ENCODE data around the gene ZNF581. TPM values are rescaled to one million over a fixed set of nuclear protein-coding genes. Genes with fewer than 3 reads are reported as not detected.

Gene ZNF581
- total and polyA plus RNA-seq, 2 experiments from 2014 or later: 22.3 to 42.0 TPM

- TF ChIP-seq, protein P1, sequence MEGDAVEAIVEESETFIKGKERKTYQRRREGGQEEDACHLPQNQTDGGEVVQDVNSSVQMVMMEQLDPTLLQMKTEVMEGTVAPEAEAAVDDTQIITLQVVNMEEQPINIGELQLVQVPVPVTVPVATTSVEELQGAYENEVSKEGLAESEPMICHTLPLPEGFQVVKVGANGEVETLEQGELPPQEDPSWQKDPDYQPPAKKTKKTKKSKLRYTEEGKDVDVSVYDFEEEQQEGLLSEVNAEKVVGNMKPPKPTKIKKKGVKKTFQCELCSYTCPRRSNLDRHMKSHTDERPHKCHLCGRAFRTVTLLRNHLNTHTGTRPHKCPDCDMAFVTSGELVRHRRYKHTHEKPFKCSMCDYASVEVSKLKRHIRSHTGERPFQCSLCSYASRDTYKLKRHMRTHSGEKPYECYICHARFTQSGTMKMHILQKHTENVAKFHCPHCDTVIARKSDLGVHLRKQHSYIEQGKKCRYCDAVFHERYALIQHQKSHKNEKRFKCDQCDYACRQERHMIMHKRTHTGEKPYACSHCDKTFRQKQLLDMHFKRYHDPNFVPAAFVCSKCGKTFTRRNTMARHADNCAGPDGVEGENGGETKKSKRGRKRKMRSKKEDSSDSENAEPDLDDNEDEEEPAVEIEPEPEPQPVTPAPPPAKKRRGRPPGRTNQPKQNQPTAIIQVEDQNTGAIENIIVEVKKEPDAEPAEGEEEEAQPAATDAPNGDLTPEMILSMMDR (IDR thresholded peaks at IDR 0.05; ENCODE audit: low read depth, low read length): no peak
- H3K4me3 ChIP-seq: no peak overlapping the region
- DNase-seq (ENCODE audit: low read depth in 1 of 2, low spot score in 1 of 2): no peak
- peaks cover 5% of the 10 kb centered on the region for H3K4me1 ChIP-seq (ENCODE audit: low read depth)
- no peak overlapping the region for H3K27ac ChIP-seq
- H3K36me3 ChIP-seq: no peaks in the 10 kb centered on the region
- H3K9me3 ChIP-seq (ENCODE audit: low read depth): no peaks in the 10 kb centered on the region
- no peaks in the 10 kb centered on the region for H3K27me3 ChIP-seq
Observed at GRCh38 chr19:55636723-55637122, 6.7 kb upstream of the ZNF581 start.

GRCh38 chr19:55637534-55637933, 5.9 kb upstream of the ZNF581 start:
- Histone ChIP-seq H3K27me3 (no peaks in the 10 kb centered on the region), H3K4me1 (ENCODE audit: low read depth) (peaks cover 8% of the 10 kb centered on the region), H3K9me3 (ENCODE audit: low read depth) (no peaks in the 10 kb centered on the region), H3K36me3 (no peaks in the 10 kb centered on the region), H3K27ac (no peak overlapping the region), H3K4me3 (no peak overlapping the region)
- TF ChIP-seq, protein P1 (IDR thresholded peaks at IDR 0.05; ENCODE audit: low read depth, low read length): no peak
- DNase-seq (ENCODE audit: low read depth in 1 of 2, low spot score in 1 of 2): no peak

- peak; percentile 38 to 41 for DNase-seq (ENCODE audit: low read depth in 1 of 2, low spot score in 1 of 2)
- no peaks in the 10 kb centered on the region for H3K9me3 ChIP-seq (ENCODE audit: low read depth)
- H3K4me3 ChIP-seq: no peak overlapping the region
- no peak overlapping the region for H3K27ac ChIP-seq
- no peaks in the 10 kb centered on the region for H3K36me3 ChIP-seq
- no peaks in the 10 kb centered on the region for H3K27me3 ChIP-seq
- peaks cover 15% of the 10 kb centered on the region for H3K4me1 ChIP-seq (ENCODE audit: low read depth)
- TF ChIP-seq, protein P1 (IDR thresholded peaks at IDR 0.05; ENCODE audit: low read depth, low read length): peak; percentile 46
Observed at GRCh38 chr19:55638864-55639359, 4.5 kb upstream of the ZNF581 start.

DNA sequence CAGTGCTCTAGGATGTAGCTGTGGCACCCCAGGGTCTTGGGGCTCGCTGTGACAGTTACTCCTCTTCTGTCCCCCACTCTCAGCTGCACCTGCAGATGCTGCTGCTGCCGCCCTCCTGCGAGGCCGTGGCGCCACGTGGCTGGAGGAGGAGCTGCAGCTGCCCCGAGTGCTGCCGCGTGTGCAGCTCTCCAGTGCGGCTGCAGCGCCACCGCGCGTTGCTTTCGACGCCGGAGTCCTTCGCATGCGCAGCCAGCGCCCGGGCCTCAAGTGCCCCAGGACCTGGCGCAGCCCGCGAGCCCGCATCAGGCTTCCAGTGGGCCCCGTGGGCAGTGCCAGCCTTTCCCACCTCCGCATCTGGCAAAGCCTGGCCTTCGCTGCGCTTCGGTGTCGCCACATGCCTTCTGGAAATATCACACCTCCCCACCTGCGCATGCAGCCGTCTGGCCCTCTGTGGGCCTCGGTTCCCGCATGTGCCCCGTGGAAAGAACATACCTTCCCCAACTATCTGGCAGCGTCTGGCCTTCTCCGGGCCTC, 3.3 kb upstream of the ZNF581 start:
- Histone ChIP-seq H3K36me3 (no peaks in the 10 kb centered on the region), H3K27ac (peak overlapping the region; percentile 91), H3K27me3 (no peaks in the 10 kb centered on the region), H3K4me3 (peak overlapping the region; percentile 95), H3K4me1 (ENCODE audit: low read depth) (peaks cover 21% of the 10 kb centered on the region), H3K9me3 (ENCODE audit: low read depth) (no peaks in the 10 kb centered on the region)
- TF ChIP-seq, protein P1 (IDR thresholded peaks at IDR 0.05; ENCODE audit: low read depth, low read length): peak; percentile 49
- peak in 1 of 2 donors; percentile 79 for DNase-seq (ENCODE audit: low read depth in 1 of 2, low spot score in 1 of 2)

- no peaks in the 10 kb centered on the region for H3K27me3 ChIP-seq
- no peaks in the 10 kb centered on the region for H3K9me3 ChIP-seq (ENCODE audit: low read depth)
- H3K4me1 ChIP-seq (ENCODE audit: low read depth): peaks cover 19% of the 10 kb centered on the region
- H3K36me3 ChIP-seq: no peaks in the 10 kb centered on the region
- TF ChIP-seq, protein P1 (IDR thresholded peaks at IDR 0.05; ENCODE audit: low read depth, low read length): no peak
- DNase-seq (ENCODE audit: low read depth in 1 of 2, low spot score in 1 of 2): peak; percentile 73 to 93
- peak within 1 kb of the TSS; percentile 91 for H3K27ac ChIP-seq
- H3K4me3 ChIP-seq: peak within 1 kb of the TSS; percentile 95
Observed at GRCh38 chr19:55640577-55641425, 2.6 kb upstream of the ZNF581 start, which contains the start of gene ZNF580. ZNF580 (plus strand) TSS chr19:55641002; CDS start chr19:55642509, 1,507 bp downstream.
